GM19467 (cell line): Measurements from ENCODE around the gene RHOXF2.
"Not testable (repeated sequence)": the region's sequence is repeated elsewhere in the genome, so short reads cannot be mapped to it uniquely, and the experiment has no call there.

Experiments used
- ATAC-seq: cut with Tn5 transposase; IDR thresholded peaks from one replicate; pipeline ENCODE4 v1.9.1; 2021; ENCODE audit warnings: mild to moderate bottlenecking, moderate library complexity; ENCODE audit not compliant: unreplicated experiment

Gene RHOXF2

GRCh38 chrX:120158313-120158712, at the start of gene RHOXF2:
Gene RHOXF2, plus strand, starts transcription at chrX:120158613. Its CDS starts 138 bp downstream, at chrX:120158751.
- ATAC-seq = not testable (repeated sequence)

GRCh38 chrX:120109378-120109777, 49.0 kb upstream of the RHOXF2 start:
- ATAC-seq = no peak

- no peak for ATAC-seq
Observed at GRCh38 chrX:120111611-120112010, 46.8 kb upstream of the RHOXF2 start.

GRCh38 chrX:120115438-120115963, 42.9 kb upstream of the RHOXF2 start, which contains the start of gene RHOXF1:
Gene RHOXF1, minus strand, starts transcription at chrX:120115913. Its CDS starts 51 bp downstream, at chrX:120115862.
- ATAC-seq = no peak

GRCh38 chrX:120120223-120120622, 38.2 kb upstream of the RHOXF2 start:
- ATAC-seq = no peak

- no peak for ATAC-seq
Observed at GRCh38 chrX:120125444-120125843, 33.0 kb upstream of the RHOXF2 start.

GRCh38 chrX:120128306-120128846, 30.0 kb upstream of the RHOXF2 start:
- not testable (repeated sequence) for ATAC-seq

- no peak for ATAC-seq
Observed at GRCh38 chrX:120136128-120136527, 22.3 kb upstream of the RHOXF2 start.

GRCh38 chrX:120136840-120137239, 21.6 kb upstream of the RHOXF2 start:
- ATAC-seq = no peak

- ATAC-seq = no peak
Observed at GRCh38 chrX:120137439-120137838, 21.0 kb upstream of the RHOXF2 start.

- no peak for ATAC-seq
Observed at GRCh38 chrX:120140293-120140981, 18.0 kb upstream of the RHOXF2 start.

- ATAC-seq = no peak
Observed at GRCh38 chrX:120144178-120144844, 14.1 kb upstream of the RHOXF2 start.

GRCh38 chrX:120145295-120145925, 13.0 kb upstream of the RHOXF2 start:
- no peak for ATAC-seq

- not testable (repeated sequence) for ATAC-seq
Observed at GRCh38 chrX:120146323-120146722, 12.1 kb upstream of the RHOXF2 start.

GRCh38 chrX:120147537-120147936, 10.9 kb upstream of the RHOXF2 start:
- ATAC-seq = no peak

GRCh38 chrX:120150109-120150744, 8.2 kb upstream of the RHOXF2 start:
- not testable (repeated sequence) for ATAC-seq

- ATAC-seq = not testable (repeated sequence)
Observed at GRCh38 chrX:120159086-120159485, 673 bp downstream of the RHOXF2 start.

GRCh38 chrX:120193254-120193653, 34.8 kb downstream of the RHOXF2 start:
- not testable (repeated sequence) for ATAC-seq

- ATAC-seq = peak; percentile 69
Observed at GRCh38 chrX:120193720-120194119, 35.3 kb downstream of the RHOXF2 start.

- not testable (repeated sequence) for ATAC-seq
Observed at GRCh38 chrX:120195786-120196185, 37.4 kb downstream of the RHOXF2 start.
